Left kidney (tissue), 2 donors: Measurements from ENCODE around the gene SAXO1. TPM values are rescaled to one million over a fixed set of nuclear protein-coding genes. Genes with fewer than 3 reads are reported as not detected.

Experiments
- DNase-seq: peaks from one replicate; pipeline ENCODE4 v3.0.0-alpha.2; 2013
- polyA plus RNA-seq: library from polyadenylated mRNA; unstranded; fragments of 120-200 nt; gene quantifications from one replicate; pipeline ENCODE4 v1.2.1, GENCODE V29; 2013; ENCODE audit not compliant: insufficient read length

SAXO1 gene
- polyA plus RNA-seq, 1 donor = 0.20 TPM

GRCh38 chr9:18910916-18911315 lies 122.1 kb downstream of the SAXO1 start:
- no peak for DNase-seq

- DNase-seq = no peak
Observed at GRCh38 chr9:18910435-18910834, 122.6 kb downstream of the SAXO1 start.

- no peak for DNase-seq
Observed at GRCh38 chr9:18909140-18910018, 123.6 kb downstream of the SAXO1 start.

- DNase-seq = no peak
Observed at GRCh38 chr9:18907927-18908625, 124.9 kb downstream of the SAXO1 start.

- DNase-seq = no peak
Observed at GRCh38 chr9:18906656-18907395, 126.2 kb downstream of the SAXO1 start.

GRCh38 chr9:18905883-18906629 lies 127.0 kb downstream of the SAXO1 start:
- no peak for DNase-seq

- DNase-seq = no peak
Observed at GRCh38 chr9:18905028-18905882, 127.8 kb downstream of the SAXO1 start.

GRCh38 chr9:18903450-18903849 lies 129.6 kb downstream of the SAXO1 start:
- DNase-seq = no peak

GRCh38 chr9:18896531-18897179 lies 136.4 kb downstream of the SAXO1 start:
- no peak for DNase-seq

- DNase-seq = no peak
Observed at GRCh38 chr9:18896004-18896403, 137.0 kb downstream of the SAXO1 start.

GRCh38 chr9:18893491-18893890 lies 139.5 kb downstream of the SAXO1 start:
- DNase-seq = no peak

GRCh38 chr9:18893046-18893445 lies 140.0 kb downstream of the SAXO1 start:
- no peak for DNase-seq

GRCh38 chr9:18891946-18892670 lies 140.9 kb downstream of the SAXO1 start:
- no peak for DNase-seq

GRCh38 chr9:18890372-18890771 lies 142.6 kb downstream of the SAXO1 start:
- no peak for DNase-seq

- no peak for DNase-seq
Observed at GRCh38 chr9:18889550-18889949, 143.5 kb downstream of the SAXO1 start.

GRCh38 chr9:18888290-18888689 lies 144.7 kb downstream of the SAXO1 start:
- DNase-seq = no peak

- no peak for DNase-seq
Observed at GRCh38 chr9:18887546-18887945, 145.5 kb downstream of the SAXO1 start.

GRCh38 chr9:18881758-18882157 lies 151.3 kb downstream of the SAXO1 start:
- DNase-seq = no peak

GRCh38 chr9:18877984-18878383 lies 155.0 kb downstream of the SAXO1 start:
- DNase-seq = no peak
